Stomach (tissue), 9 donors: Measurements from ENCODE around the gene EED. TPM values are rescaled to one million over a fixed set of nuclear protein-coding genes. Genes with fewer than 3 reads are reported as not detected.
A peak's percentile ranks its signal among the peaks of the same experiment; 100 is the strongest.

Experiments used
- DNase-seq, 2 donors: peaks; one replicate each; pipeline versions ENCODE4 v3.0.0 to v3.0.0-alpha.2; 2013 to 2019
- H3K27ac ChIP-seq, 5 donors: fragments of 200-600 bp in 4 of 5; sonication (generic) in 4 of 5; one replicate each; pipeline ENCODE4 v1.5.1; 2013 to 2019; ENCODE audit warnings: mild to moderate bottlenecking in 1 of 5, moderate library complexity in 1 of 5
- H3K27me3 ChIP-seq, 3 donors: fragments of 200-600 bp; sonication (generic); one replicate each; pipeline ENCODE4 v1.5.1; 2017 to 2019; ENCODE audit warnings: mixed run types in 1 of 3
- H3K36me3 ChIP-seq, 4 donors: fragments of 200-600 bp; sonication (generic); 1 replicate in 3 of 4; 2 replicates in 1 of 4; pipeline ENCODE4 v1.5.1; 2016 to 2019
- H3K4me1 ChIP-seq, 4 donors: fragments of 200-600 bp; sonication (generic); one replicate each; pipeline ENCODE4 v1.5.1; 2016 to 2019
- H3K4me3 ChIP-seq, 4 donors: fragments of 200-600 bp; sonication (generic) in 3 of 4; one replicate each; pipeline ENCODE4 v1.5.1; 2016 to 2019; ENCODE audit warnings: mild to moderate bottlenecking in 1 of 4
- H3K9me3 ChIP-seq, 4 donors: fragments of 200-600 bp; sonication (generic); one replicate each; pipeline ENCODE4 v1.5.1; 2016 to 2019
- EP300 ChIP-seq: sonication (generic); formaldehyde crosslinking; IDR thresholded peaks from one replicate; pipeline ENCODE4 v1.6.1; 2017; ENCODE audit warnings: antibody characterized with exemption
- POLR2A ChIP-seq, 4 donors: fragments of 450-650 bp; IDR thresholded peaks; one replicate each; pipeline ENCODE4 v1.6.1; 2016; ENCODE audit warnings: antibody characterized with exemption in 4 of 4, control low read depth in 2 of 4, mild to moderate bottlenecking in 1 of 4, moderate library complexity in 1 of 4
- POLR2AphosphoS5 ChIP-seq, 3 donors: sonication (generic); formaldehyde crosslinking; IDR thresholded peaks; one replicate each; pipeline ENCODE4 v1.6.1; 2016; ENCODE audit warnings: antibody characterized with exemption in 3 of 3
- WGBS, 5 donors: extraction: QIAGEN DNeasy Blood & Tissue Kit in 3 of 5; methylation state at CpG; one replicate each; pipeline versions ENCODE4 v1.1.5 to v1.1.7; 2013 to 2018; 5-methylcytosine and 5-hydroxymethylcytosine counted together
- intact Hi-C: fragments of 100-400 bp; cut with DNase I; formaldehyde crosslinking; loops from one replicate; pipeline ENCODE4 v1.15.1; 2023; ENCODE audit warnings: low total_unique reads
- polyA plus RNA-seq, 3 donors: library from polyadenylated mRNA; stranded (reverse); fragments of 200-250 nt; gene quantifications; one replicate each; pipeline ENCODE4 v1.2.3, GENCODE V29; 2013
- total RNA-seq, 5 donors: library from RNA; depleted of rRNA; stranded (reverse); fragments of >200 nt; gene quantifications; one replicate each; pipeline versions ENCODE4 v1.1.0 to v1.2.3, GENCODE V29; 2014 to 2016
- TF ChIP-seq, protein P1 (sequence below), 7 experiments: fragments of 450-650 bp in 4 of 7; fragments of 200-600 bp in 3 of 7; sonication (generic) in 3 of 7; IDR thresholded peaks; one replicate each; pipeline ENCODE4 v1.5.1; 2016 to 2019; ENCODE audit warnings: antibody characterized with exemption in 7 of 7, control low read depth in 2 of 7, mild to moderate bottlenecking in 1 of 7
- donor health status: healthy with polysubstance abuse.
- donor health status: Bipolar disorder and iron deficiency.
- donor health status: healthy.

EED gene
- total and polyA plus RNA-seq, 8 donors, result 11.8 to 42.4 (median 20.8) TPM

GRCh38 chr11:86243396-86243795 is 1.2 kb upstream of the EED start:
- Histone ChIP-seq H3K27me3 (no peaks in the 10 kb centered on the region), H3K9me3 (no peaks in the 10 kb centered on the region), H3K4me3 (no peak overlapping the region), H3K4me1 (peaks cover 21 to 34% (median 28%) of the 10 kb centered on the region in 4 donors), H3K27ac (peak overlapping the region in 3 of 5 donors; percentile 98 to 99 (median 98)), H3K36me3 (no peaks in the 10 kb centered on the region)
- WGBS, 5 donors, result 80 to 87% (median 82%) methylated on average over 2 of the region's 2 CpGs
- no peak for DNase-seq
- TF ChIP-seq, protein P1, sequence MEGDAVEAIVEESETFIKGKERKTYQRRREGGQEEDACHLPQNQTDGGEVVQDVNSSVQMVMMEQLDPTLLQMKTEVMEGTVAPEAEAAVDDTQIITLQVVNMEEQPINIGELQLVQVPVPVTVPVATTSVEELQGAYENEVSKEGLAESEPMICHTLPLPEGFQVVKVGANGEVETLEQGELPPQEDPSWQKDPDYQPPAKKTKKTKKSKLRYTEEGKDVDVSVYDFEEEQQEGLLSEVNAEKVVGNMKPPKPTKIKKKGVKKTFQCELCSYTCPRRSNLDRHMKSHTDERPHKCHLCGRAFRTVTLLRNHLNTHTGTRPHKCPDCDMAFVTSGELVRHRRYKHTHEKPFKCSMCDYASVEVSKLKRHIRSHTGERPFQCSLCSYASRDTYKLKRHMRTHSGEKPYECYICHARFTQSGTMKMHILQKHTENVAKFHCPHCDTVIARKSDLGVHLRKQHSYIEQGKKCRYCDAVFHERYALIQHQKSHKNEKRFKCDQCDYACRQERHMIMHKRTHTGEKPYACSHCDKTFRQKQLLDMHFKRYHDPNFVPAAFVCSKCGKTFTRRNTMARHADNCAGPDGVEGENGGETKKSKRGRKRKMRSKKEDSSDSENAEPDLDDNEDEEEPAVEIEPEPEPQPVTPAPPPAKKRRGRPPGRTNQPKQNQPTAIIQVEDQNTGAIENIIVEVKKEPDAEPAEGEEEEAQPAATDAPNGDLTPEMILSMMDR (IDR thresholded peaks at IDR 0.05), result no peak
- no peak for TF ChIP-seq POLR2AphosphoS5 (IDR thresholded peaks at IDR 0.05)
- no peak for TF ChIP-seq POLR2A (IDR thresholded peaks at IDR 0.05)
- no peak for TF ChIP-seq EP300
- intact Hi-C loops, result no loop called here

DNA sequence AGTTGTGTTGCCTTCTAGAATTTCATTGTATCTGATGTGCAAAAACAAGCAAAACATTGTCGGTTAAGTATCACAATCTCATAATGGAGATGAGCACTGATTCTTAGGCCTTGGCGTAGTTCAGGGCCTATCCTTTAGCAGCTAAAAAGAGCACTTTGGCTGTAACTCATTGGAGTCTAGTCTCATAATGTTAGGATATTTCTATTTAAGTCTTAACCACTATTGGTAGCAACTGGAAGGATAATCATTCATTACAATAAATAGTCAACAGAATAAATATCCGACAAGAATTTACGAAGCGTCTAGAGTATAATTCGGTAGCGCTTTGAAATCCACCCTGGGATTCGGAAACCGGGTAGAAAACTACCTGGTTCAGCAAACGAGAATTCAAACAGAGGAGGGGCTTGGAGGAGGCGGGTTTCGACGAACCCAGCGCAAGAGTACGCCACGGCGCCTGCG is 461 bp upstream of the EED start:
- intact Hi-C loops, result no loop called here
- Histone ChIP-seq H3K4me1 (peaks cover 26 to 41% (median 33%) of the 10 kb centered on the region in 4 donors), H3K27me3 (no peaks in the 10 kb centered on the region), H3K27ac (peak overlapping the region; percentile 98 to 99 (median 99)), H3K4me3 (peak overlapping the region; percentile 73 to 93 (median 85)), H3K9me3 (no peaks in the 10 kb centered on the region), H3K36me3 (no peaks in the 10 kb centered on the region)
- 1 to 2% (median 2%) methylated on average over 18 of the region's 18 CpGs for WGBS, 5 donors
- peak in 2 of 3 donors; percentile 27 to 45 for TF ChIP-seq POLR2AphosphoS5 (IDR thresholded peaks at IDR 0.05)
- TF ChIP-seq, protein P1 (IDR thresholded peaks at IDR 0.05), result no peak
- DNase-seq, result peak; percentile 90 to 96

- Histone ChIP-seq H3K27ac (peak overlapping the region; percentile 98 to 99 (median 99)), H3K36me3 (no peaks in the 10 kb centered on the region), H3K4me3 (peak overlapping the region; percentile 73 to 93 (median 85)), H3K27me3 (no peaks in the 10 kb centered on the region), H3K9me3 (no peaks in the 10 kb centered on the region), H3K4me1 (peaks cover 30 to 56% (median 43%) of the 10 kb centered on the region in 4 donors)
- intact Hi-C loops, result no loop called here
- TF ChIP-seq POLR2AphosphoS5 (IDR thresholded peaks at IDR 0.05) (no peak), POLR2A (IDR thresholded peaks at IDR 0.05) (no peak), EP300 (no peak)
- TF ChIP-seq, protein P1 (IDR thresholded peaks at IDR 0.05), result no peak
- peak in 1 of 2 donors; percentile 44 for DNase-seq
- WGBS, 5 donors, result 0 to 1% (median 1%) methylated on average over 38 of the region's 38 CpGs
Measured at GRCh38 chr11:86245369-86246292, 1.1 kb downstream of the EED start.

GRCh38 chr11:86246293-86246675 is 1.7 kb downstream of the EED start:
- DNase-seq, result no peak
- Histone ChIP-seq H3K36me3 (peaks cover 0 to 3% (median 0%) of the 10 kb centered on the region in 4 donors), H3K4me3 (peak overlapping the region; percentile 73 to 93 (median 85)), H3K9me3 (no peaks in the 10 kb centered on the region), H3K27ac (no peak overlapping the region), H3K4me1 (peaks cover 30 to 61% (median 44%) of the 10 kb centered on the region in 4 donors), H3K27me3 (no peaks in the 10 kb centered on the region)
- TF ChIP-seq POLR2A (IDR thresholded peaks at IDR 0.05), result no peak
- no peak for TF ChIP-seq POLR2AphosphoS5 (IDR thresholded peaks at IDR 0.05)
- TF ChIP-seq, protein P1 (IDR thresholded peaks at IDR 0.05), result no peak
- TF ChIP-seq EP300, result no peak
- WGBS, 5 donors, result 49 to 57% (median 52%) methylated on average over 5 of the region's 5 CpGs
- intact Hi-C loops, result no loop called here
